ENCODE results near the gene PDCD6IP.

- TF ChIP-seq POLR2A (IDR thresholded peaks at IDR 0.05; ENCODE audit: low read depth, low read length) (no peak), POLR2AphosphoS5 (IDR thresholded peaks at IDR 0.05; ENCODE audit: low read depth, low read length) (no peak), SPI1 (IDR thresholded peaks at IDR 0.05; ENCODE audit: low read depth, low read length) (no peak), TAF1 (IDR thresholded peaks at IDR 0.05; ENCODE audit: low read depth, low read length) (no peak), PAX5 (IDR thresholded peaks at IDR 0.05; ENCODE audit: insufficient read depth, low read length, severe bottlenecking) (no peak)
Measured at GRCh38 chr3:33792167-33792892, 6.1 kb upstream of the PDCD6IP start.
